Liver (tissue), 9 donors: Measurements from ENCODE around the gene ITGA2. TPM values are rescaled to one million over a fixed set of nuclear protein-coding genes. Genes with fewer than 3 reads are reported as not detected.

Source experiments
- DNase-seq: peaks from one replicate; pipeline ENCODE4 v3.0.0-alpha.2; 2017; ENCODE audit warnings: low spot score
- H3K27ac ChIP-seq, 2 donors: one replicate each; pipeline ENCODE4 v1.7.0; 2013; ENCODE audit warnings: inconsistent platforms in 2 of 2, low read length in 2 of 2, control low read depth in 1 of 2, low read depth in 1 of 2, mild to moderate bottlenecking in 1 of 2
- H3K27me3 ChIP-seq, 4 donors: one replicate each; pipeline versions ENCODE4 v1.6.1 to v1.7.0; 2013; ENCODE audit warnings: low read length in 3 of 4, inconsistent platforms in 1 of 4, mild to moderate bottlenecking in 1 of 4, moderate library complexity in 1 of 4; ENCODE audit not compliant: control insufficient read depth in 4 of 4, insufficient read depth in 4 of 4
- H3K36me3 ChIP-seq, 4 donors: one replicate each; pipeline versions ENCODE4 v1.6.1 to v1.7.0; 2013; ENCODE audit warnings: low read length in 3 of 4, mild to moderate bottlenecking in 3 of 4, low read depth in 1 of 4, moderate library complexity in 1 of 4; ENCODE audit not compliant: control insufficient read depth in 4 of 4, insufficient read depth in 3 of 4
- H3K4me1 ChIP-seq, 4 donors: one replicate each; pipeline versions ENCODE4 v1.6.1 to v1.7.0; 2013; ENCODE audit warnings: low read length in 3 of 4, mild to moderate bottlenecking in 3 of 4, moderate library complexity in 1 of 4; ENCODE audit not compliant: control insufficient read depth in 4 of 4, insufficient read depth in 4 of 4
- H3K4me3 ChIP-seq, 3 donors: one replicate each; pipeline versions ENCODE4 v1.6.1 to v1.7.0; 2013; ENCODE audit warnings: low read length in 3 of 3, control low read depth in 1 of 3, low read depth in 1 of 3, mild to moderate bottlenecking in 1 of 3
- H3K9ac ChIP-seq, 2 donors: one replicate each; pipeline ENCODE4 v1.7.0; 2013; ENCODE audit warnings: low read length in 2 of 2, mild to moderate bottlenecking in 2 of 2, moderate library complexity in 2 of 2, control low read depth in 1 of 2, low read depth in 1 of 2
- H3K9me3 ChIP-seq, 4 donors: one replicate each; pipeline versions ENCODE4 v1.6.1 to v1.7.0; 2013; ENCODE audit warnings: low read length in 3 of 4; ENCODE audit not compliant: control insufficient read depth in 4 of 4
- ATF3 ChIP-seq: IDR thresholded peaks from 2 replicates; pipeline ENCODE4 v1.6.1; 2016; ENCODE audit warnings: antibody characterized with exemption
- CTCF ChIP-seq: fragments of 150-350 bp; IDR thresholded peaks from 2 replicates; pipeline ENCODE4 v1.5.1; 2017; ENCODE audit warnings: improper control_type of control experiment, low read depth, low read length; ENCODE audit not compliant: missing input control
- EGR1 ChIP-seq, 2 donors: IDR thresholded peaks; 2 replicates each; pipeline ENCODE4 v1.6.1; 2016 to 2018; ENCODE audit warnings: antibody characterized with exemption in 2 of 2, low read depth in 2 of 2
- FOXA1 ChIP-seq: IDR thresholded peaks from 2 replicates; pipeline ENCODE4 v1.6.1; 2016; ENCODE audit warnings: antibody characterized with exemption
- FOXA2 ChIP-seq: IDR thresholded peaks from 2 replicates; pipeline ENCODE4 v1.6.1; 2016; ENCODE audit warnings: antibody characterized with exemption
- GABPA ChIP-seq, 2 donors: IDR thresholded peaks in 1 of 2; conservative IDR thresholded peaks in 1 of 2; 2 replicates each; pipeline ENCODE4 v1.6.1; 2016; ENCODE audit warnings: antibody characterized with exemption in 2 of 2, mild to moderate bottlenecking in 1 of 2, moderate library complexity in 1 of 2
- HNF4A ChIP-seq, 2 donors: conservative IDR thresholded peaks; 2 replicates each; pipeline ENCODE4 v1.6.1; 2016; ENCODE audit warnings: antibody characterized with exemption in 2 of 2, mild to moderate bottlenecking in 2 of 2
- HNF4G ChIP-seq: IDR thresholded peaks from 2 replicates; pipeline ENCODE4 v1.6.1; 2016; ENCODE audit warnings: antibody characterized with exemption
- JUND ChIP-seq, 2 donors: IDR thresholded peaks; 2 replicates each; pipeline ENCODE4 v1.6.1; 2016; ENCODE audit warnings: antibody characterized with exemption in 2 of 2
- MAX ChIP-seq: IDR thresholded peaks from 2 replicates; pipeline ENCODE4 v1.6.1; 2016; ENCODE audit warnings: antibody characterized with exemption
- NR2F2 ChIP-seq: IDR thresholded peaks from 2 replicates; pipeline ENCODE4 v1.6.1; 2016; ENCODE audit warnings: antibody characterized with exemption
- RAD21 ChIP-seq, 2 donors: IDR thresholded peaks; 2 replicates each; pipeline ENCODE4 v1.6.1; 2016; ENCODE audit warnings: antibody characterized with exemption in 2 of 2, mild to moderate bottlenecking in 2 of 2
- RXRA ChIP-seq, 2 donors: IDR thresholded peaks; 2 replicates each; pipeline ENCODE4 v1.6.1; 2017 to 2018; ENCODE audit warnings: antibody characterized with exemption in 2 of 2, mild to moderate bottlenecking in 1 of 2
- SP1 ChIP-seq: IDR thresholded peaks from 2 replicates; pipeline ENCODE4 v1.6.1; 2018; ENCODE audit warnings: antibody characterized with exemption, mild to moderate bottlenecking
- TAF1 ChIP-seq: conservative IDR thresholded peaks from 2 replicates; pipeline ENCODE4 v1.6.1; 2016; ENCODE audit warnings: antibody characterized with exemption, mild to moderate bottlenecking
- YY1 ChIP-seq: IDR thresholded peaks from 2 replicates; pipeline ENCODE4 v1.6.1; 2016; ENCODE audit warnings: antibody characterized with exemption, mild to moderate bottlenecking
- ZBTB33 ChIP-seq: IDR thresholded peaks from 2 replicates; pipeline ENCODE4 v1.6.1; 2016; ENCODE audit warnings: antibody characterized with exemption
- WGBS: extraction: QIAGEN DNeasy Blood & Tissue Kit; methylation state at CpG from one replicate; pipeline ENCODE4 v1.1.7; 2013; 5-methylcytosine and 5-hydroxymethylcytosine counted together
- polyA plus RNA-seq, 2 donors: library from polyadenylated mRNA; stranded (reverse) in 1 of 2; unstranded in 1 of 2; fragments of 200-250 nt in 1 of 2; fragments of >200 nt in 1 of 2; fragmentation: Nextera tagmentation in 1 of 2; extraction: Ambion mirVana in 1 of 2; gene quantifications; one replicate each; pipeline versions ENCODE4 v1.2.1 to v1.2.3, GENCODE V29; 2013 to 2015
- total RNA-seq, 2 donors: library from RNA; depleted of rRNA; stranded (reverse); fragments of >200 nt; gene quantifications; one replicate each; pipeline ENCODE4 v1.2.3, GENCODE V29; 2014
- donor health status: healthy.
- donor health status: healthy.
- donor health status: healthy.
- donor health status: healthy.
- donor health status: healthy.

ITGA2 gene
- total and polyA plus RNA-seq, 4 donors, result 0.12 to 0.61 (median 0.33) TPM

- 45% methylated on average over 6 of the region's 6 CpGs for WGBS
- Histone ChIP-seq H3K27me3 (peaks cover 0 to 5% (median 0%) of the 10 kb centered on the region in 4 donors), H3K9ac (no peak overlapping the region), H3K4me1 (no peaks in the 10 kb centered on the region), H3K36me3 (no peaks in the 10 kb centered on the region), H3K9me3 (no peaks in the 10 kb centered on the region), H3K27ac (no peak overlapping the region), H3K4me3 (no peak overlapping the region)
- TF ChIP-seq YY1 (no peak), HNF4A (conservative IDR thresholded peaks at IDR 0.05) (no peak), FOXA2 (no peak), TAF1 (no peak), HNF4G (no peak), CTCF (no peak), SP1 (no peak)
- DNase-seq, result no peak
Measured at GRCh38 chr5:52997424-52997823, 8.3 kb downstream of the ITGA2 start.

GRCh38 chr5:52998552-52999313 is 9.6 kb downstream of the ITGA2 start:
- Histone ChIP-seq H3K27me3 (peaks cover 0 to 5% (median 0%) of the 10 kb centered on the region in 4 donors), H3K9me3 (no peaks in the 10 kb centered on the region), H3K4me1 (no peaks in the 10 kb centered on the region), H3K27ac (no peak overlapping the region), H3K9ac (no peak overlapping the region), H3K36me3 (no peaks in the 10 kb centered on the region), H3K4me3 (no peak overlapping the region)
- no peak for DNase-seq
- WGBS, result 81% methylated on average over 2 of the region's 2 CpGs
- TF ChIP-seq RAD21 (IDR thresholded peaks at IDR 0.05), result no peak
- no peak for TF ChIP-seq NR2F2
- TF ChIP-seq ATF3, result no peak
- TF ChIP-seq JUND (IDR thresholded peaks at IDR 0.05), result no peak
- no peak for TF ChIP-seq FOXA2
- TF ChIP-seq YY1, result no peak
- no peak for TF ChIP-seq CTCF
- no peak for TF ChIP-seq FOXA1
- no peak for TF ChIP-seq SP1
- TF ChIP-seq MAX, result no peak
- TF ChIP-seq ZBTB33, result no peak
- TF ChIP-seq EGR1 (IDR thresholded peaks at IDR 0.05; ENCODE audit: low read depth in 2 of 2), result no peak
- TF ChIP-seq HNF4G, result no peak
- TF ChIP-seq RXRA (IDR thresholded peaks at IDR 0.05), result no peak
- no peak for TF ChIP-seq GABPA (IDR thresholded peaks at IDR 0.05 in 1 of 2, conservative IDR thresholded peaks at IDR 0.05 in 1 of 2)
- TF ChIP-seq HNF4A (conservative IDR thresholded peaks at IDR 0.05), result no peak
